Suppressor macrophage (primary cell): ENCODE data around the gene ARHGAP24.
A peak's percentile ranks its signal among the peaks of the same experiment; 100 is the strongest.
"Not testable (repeated sequence)": the region's sequence is repeated elsewhere in the genome, so short reads cannot be mapped to it uniquely, and the experiment has no call there.

Experiments used
- DNase-seq, 4 experiments: peaks; one replicate each; pipeline ENCODE4 v3.0.0-alpha.2; 2020 to 2022

The ARHGAP24 gene

DNA sequence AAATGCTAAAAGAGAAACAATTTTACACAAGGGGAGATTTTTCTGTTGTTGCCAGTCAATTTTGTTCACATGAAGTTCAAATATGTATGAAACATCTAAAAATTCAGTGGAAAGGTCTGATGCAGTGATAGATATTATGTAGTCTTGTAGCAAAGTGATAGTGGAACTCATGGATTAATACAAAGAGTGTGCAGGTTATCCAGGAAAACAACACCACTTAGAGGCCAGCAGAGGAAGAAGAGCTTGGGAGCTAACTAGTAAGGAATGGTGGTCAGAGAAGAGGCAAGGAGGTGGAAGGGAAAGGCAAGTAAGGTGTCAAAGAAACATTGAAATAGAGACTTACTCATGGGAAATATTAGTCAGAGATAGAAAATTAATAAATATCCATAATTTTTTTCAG is 489.3 kb downstream of the ARHGAP24 start:
- no peak for DNase-seq

GRCh38 chr4:85965017-85965416 is 490.1 kb downstream of the ARHGAP24 start:
- DNase-seq: not testable (repeated sequence)

- no peak for DNase-seq
These were observed 490.6 kb downstream of the ARHGAP24 start for GRCh38 chr4:85965529-85965928.

DNA sequence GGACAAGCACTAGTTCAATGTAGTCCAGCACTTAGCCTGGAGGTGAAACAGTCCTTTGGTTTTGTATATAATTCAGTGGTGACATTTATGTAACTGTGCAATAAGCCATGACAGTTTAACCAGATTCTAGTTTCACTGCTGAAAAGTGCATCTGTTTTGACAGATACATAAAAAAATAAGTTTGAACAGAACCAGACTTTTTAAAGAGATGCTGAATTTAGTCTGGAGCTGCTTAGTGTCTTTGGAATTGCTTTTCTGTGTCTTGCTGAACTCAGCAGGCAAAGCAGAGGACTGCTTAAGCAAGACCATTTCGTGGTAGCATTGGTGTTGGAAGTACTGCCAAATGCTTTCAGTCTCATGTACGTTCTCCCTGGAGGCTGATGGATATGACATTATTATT is 491.4 kb downstream of the ARHGAP24 start:
- DNase-seq: no peak

DNA sequence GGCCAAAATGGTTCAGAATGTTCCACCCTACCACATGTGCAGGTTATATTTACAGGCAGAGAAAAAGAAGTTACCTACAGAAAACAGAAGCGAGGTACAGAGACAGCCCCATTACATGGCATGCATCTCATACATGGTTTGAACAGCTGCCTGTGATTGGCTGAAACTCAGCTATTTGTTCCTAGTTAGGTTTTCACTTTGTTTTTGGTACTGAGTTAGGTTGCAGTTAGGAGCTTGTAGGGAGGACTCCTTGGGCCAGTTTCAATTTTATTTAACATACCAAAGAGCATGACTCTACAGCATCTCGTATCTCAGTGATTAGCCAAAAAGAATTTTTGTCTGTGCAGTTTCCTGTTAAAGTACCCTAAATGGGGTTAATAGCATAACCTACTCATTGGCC is 492.9 kb downstream of the ARHGAP24 start:
- DNase-seq: no peak

DNA sequence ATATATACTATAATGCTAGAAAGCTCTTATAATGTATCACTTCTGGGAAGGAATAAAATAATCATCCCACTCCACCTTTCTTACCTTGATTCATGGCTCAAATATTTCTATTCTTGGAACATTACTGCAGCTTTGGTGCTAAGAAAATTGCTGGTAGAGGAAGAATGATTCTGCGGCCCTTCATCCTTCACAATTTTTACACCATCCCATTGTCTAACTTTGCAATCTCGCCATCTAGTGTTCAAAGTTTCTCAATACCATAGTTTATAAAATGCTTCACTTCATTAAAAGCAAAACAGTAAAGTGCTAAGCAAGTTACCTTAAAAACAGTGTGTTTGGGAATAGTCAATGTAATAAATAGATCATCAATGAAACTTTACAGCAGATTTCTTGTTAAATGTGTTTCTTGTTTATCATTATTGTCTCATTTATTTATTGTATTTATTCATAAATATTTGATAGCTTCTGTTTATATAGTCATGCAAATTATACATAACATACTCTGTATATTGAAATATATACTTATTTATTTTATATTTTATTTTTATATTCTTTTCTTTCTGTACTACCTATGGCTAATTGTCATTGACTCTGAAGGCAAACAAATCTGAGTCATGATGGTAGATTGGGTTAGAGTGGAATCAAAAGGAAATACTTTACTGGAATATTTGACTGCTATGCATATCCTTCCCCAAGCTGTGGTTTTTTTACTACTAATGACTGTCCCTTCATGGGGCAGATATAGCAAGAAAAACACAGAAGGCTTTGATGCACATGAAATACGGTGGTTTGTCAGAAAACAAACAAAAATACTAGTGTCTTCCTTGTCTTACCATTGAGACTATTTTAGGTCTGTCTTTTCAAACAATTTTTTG is 494.2 kb downstream of the ARHGAP24 start:
- DNase-seq: peak; percentile 11 to 77 (median 44)

DNA sequence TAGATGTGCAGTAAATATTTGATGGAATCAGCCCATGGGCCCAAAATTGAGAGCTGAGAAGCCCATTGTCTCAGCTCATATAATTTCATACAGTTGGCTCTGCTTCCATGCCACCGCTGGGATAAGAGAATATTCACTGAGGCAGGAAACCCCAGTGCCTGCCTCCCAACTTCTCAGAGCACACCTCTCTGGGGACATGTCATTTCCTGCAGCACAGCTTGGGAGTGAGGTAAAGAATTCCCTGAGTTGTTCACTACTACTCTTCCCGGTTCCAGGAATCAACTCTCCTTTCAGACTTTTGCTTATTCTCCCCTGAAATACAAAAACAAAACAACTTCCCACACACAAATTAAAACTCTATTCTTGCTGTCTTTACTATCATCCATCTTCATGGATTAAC is 495.6 kb downstream of the ARHGAP24 start:
- DNase-seq: no peak

GRCh38 chr4:85979276-85979675 is 504.3 kb downstream of the ARHGAP24 start:
- DNase-seq: no peak

DNA sequence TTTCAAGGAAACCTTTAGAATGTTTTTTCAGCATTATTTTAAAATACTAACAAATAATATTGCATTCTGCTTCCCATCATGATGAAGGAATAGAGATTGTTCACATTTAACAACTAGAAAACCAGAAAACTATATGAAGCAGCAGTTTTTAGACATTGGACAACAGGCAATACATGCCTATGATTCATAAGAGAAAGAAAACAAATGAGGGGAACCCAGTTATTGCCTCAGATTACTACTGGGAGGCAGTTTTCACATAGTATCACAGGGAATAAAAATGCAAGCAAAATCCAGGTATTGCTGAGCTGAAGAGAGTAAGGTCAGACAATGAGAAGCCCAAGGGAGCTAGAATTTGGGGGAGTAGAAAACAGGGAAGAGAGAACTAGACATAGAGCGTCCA is 511.3 kb downstream of the ARHGAP24 start:
- no peak for DNase-seq

DNA sequence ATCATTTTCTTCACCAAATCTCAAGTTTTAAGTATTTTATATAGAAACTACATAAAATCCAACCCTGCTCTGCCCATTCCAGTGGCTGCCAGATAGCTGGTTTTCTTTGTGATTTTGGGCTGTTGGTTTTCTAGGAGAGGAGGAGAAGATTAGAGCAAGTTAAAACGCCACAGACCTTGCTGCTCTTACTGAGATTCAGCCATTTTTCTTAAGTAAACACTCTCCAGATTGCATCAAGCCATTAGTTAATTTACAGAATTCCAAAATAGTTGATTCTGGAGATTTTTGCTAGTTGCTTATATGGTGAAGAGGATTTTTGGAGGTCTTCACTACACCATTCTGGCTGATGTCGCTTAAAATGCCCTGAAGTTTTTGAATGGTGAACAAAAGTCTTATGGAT is 518.7 kb downstream of the ARHGAP24 start:
- no peak for DNase-seq

- DNase-seq: no peak
These were observed 519.6 kb downstream of the ARHGAP24 start for GRCh38 chr4:85994576-85994975.

DNA sequence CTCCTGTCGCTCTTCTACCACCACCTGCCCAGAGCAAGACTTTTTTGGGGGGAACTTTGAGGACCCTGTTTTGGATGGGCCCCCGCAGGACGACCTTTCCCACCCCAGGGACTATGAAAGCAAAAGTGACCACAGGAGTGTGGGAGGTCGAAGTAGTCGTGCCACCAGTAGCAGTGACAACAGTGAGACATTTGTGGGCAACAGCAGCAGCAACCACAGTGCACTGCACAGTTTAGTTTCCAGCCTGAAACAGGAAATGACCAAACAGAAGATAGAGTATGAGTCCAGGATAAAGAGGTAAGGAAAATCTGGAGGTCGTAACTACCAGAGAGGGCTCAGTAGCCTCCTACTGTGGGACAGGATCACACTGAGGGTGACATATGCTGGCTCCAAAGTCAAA is 520.4 kb downstream of the ARHGAP24 start:
- DNase-seq: no peak

DNA sequence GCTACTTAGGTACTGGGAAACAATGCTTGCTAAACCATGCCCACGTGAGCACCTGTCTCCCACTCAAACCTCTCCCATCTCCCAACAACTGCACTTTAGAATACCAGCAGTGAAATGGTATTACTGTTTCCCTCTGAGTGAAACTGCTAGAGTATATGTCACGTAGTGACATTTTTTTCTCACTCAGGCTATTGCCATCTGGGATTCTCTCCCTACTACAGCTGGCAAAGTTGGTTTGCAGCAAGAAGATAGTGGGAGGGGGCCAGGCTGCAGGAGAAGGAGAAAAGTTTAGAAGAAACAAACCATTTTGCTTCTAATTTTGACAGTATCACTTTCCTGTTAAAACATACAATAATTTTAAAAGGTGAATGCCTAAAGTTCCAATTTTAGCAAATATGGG is 526.6 kb downstream of the ARHGAP24 start:
- DNase-seq: no peak

DNA sequence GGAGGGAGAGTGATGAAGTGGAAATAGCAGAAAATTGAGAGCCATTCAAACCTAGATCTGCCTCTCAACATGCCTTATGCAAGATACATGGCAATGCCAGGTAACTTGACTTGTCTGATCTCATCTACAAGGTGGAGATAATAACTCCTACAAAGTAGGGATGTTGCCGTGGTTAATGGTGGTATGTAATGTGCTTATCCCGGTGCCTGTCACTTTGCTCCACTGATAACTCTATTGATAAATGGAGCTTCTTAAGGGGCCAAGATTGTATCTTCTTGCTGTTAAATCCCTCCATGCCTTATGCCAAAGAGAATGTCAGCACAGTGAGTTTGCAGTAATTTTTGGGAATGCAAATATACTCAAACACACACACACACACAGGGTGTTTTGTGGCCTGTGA is 529.1 kb downstream of the ARHGAP24 start:
- no peak for DNase-seq

GRCh38 chr4:86006057-86006456 is 531.1 kb downstream of the ARHGAP24 start:
- no peak for DNase-seq

GRCh38 chr4:86007042-86007441 is 532.1 kb downstream of the ARHGAP24 start:
- DNase-seq: no peak

- no peak for DNase-seq
These were observed 536.2 kb downstream of the ARHGAP24 start for GRCh38 chr4:86011117-86011516.

- DNase-seq: no peak
These were observed 538.7 kb downstream of the ARHGAP24 start for GRCh38 chr4:86013621-86014020.

GRCh38 chr4:86014599-86014998 is 539.6 kb downstream of the ARHGAP24 start:
- DNase-seq: no peak

DNA sequence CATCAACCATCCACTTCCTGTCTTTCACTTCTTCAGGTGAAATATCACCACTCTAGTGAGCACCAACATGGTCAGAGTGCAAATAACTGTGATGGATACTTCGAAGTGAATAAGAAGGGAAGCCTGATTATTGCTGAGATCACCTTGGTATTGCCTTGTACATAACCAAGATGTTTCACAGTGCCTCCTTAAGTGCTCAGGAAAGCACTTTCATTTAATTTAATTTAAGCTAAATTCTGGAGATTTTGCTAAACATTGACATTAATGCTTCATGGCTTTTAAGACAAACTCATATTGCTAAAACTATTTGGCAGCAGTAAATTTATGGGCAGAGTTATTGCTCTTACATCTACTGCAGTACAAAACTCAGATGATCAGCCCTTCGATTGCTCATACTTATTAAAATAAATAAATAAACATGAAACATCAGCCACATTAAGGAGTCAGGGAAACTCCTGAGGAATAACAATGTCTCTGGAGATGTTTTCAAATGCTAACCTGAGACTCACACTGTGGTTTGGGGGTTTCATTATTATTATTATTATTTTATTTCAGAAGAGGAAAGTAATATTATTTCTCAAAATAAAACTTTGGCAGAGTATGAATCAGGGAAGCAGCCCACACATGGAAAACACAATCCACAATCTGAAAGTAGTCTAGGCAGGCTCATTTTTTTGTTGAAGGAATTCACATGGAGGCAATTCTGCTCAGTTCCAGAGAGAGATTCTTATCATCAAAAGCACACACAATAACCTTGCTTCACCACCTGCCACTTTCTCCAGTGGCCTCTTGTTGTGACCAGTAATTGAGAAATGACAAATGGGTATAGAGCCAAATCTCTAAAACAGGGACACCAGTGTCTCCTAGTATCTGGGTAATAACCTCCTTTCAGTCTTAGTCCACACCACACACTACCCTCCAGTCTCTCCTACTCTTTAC is 540.7 kb downstream of the ARHGAP24 start:
- no peak for DNase-seq

DNA sequence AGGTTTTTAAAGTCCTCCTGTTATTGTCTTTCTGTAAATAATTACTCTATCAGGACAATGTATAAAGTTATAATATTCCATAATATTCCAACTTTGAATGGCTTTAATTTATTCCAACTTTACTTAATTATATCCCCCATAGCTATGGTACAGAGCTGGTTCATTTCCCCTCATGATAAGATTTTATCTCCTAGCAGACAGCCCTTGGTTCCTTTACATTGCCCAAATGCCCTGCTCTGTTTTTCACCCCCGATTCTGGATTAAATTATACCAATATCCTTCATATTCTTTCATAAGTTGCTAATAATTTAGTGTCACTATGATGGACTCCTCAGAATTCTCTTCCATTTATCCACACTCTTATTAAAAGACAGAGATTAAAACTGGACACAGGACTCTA is 544.4 kb downstream of the ARHGAP24 start:
- no peak for DNase-seq

GRCh38 chr4:86019906-86020305 is 545.0 kb downstream of the ARHGAP24 start:
- no peak for DNase-seq

- not testable (repeated sequence) for DNase-seq
These were observed 546.7 kb downstream of the ARHGAP24 start for GRCh38 chr4:86021671-86022070.

DNA sequence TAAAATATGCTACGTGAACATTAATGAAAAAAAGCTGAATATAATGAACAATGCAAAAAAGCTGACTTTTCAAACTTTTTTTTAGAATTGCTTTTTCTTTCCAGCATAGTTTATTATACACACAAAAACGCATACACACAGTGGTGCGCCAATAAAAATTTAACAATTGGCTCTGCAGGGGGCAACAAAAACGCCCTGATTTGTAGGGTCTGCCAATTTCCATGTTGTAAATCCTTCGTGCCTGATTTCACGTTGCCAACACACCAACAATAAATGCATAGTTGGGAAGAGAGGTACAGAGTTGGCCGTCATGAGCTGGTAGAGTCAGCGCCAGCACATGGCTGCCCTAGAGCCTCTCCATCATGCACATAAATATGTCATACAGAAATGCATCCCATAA is 551.8 kb downstream of the ARHGAP24 start:
- no peak for DNase-seq
